Osteocyte (in vitro differentiated cells): Measurements from ENCODE around the gene CCL4. TPM values are rescaled to one million over a fixed set of nuclear protein-coding genes. Genes with fewer than 3 reads are reported as not detected.
"Not testable (repeated sequence)": the region's sequence is repeated elsewhere in the genome, so short reads cannot be mapped to it uniquely, and the experiment has no call there.

Source experiments
- DNase-seq: peaks from one replicate; pipeline ENCODE4 v3.0.0; 2021; ENCODE audit warnings: mixed read lengths; ENCODE audit not compliant: unreplicated experiment; ENCODE audit errors: extremely low spot score
- H3K27ac Mint-ChIP-seq: one replicate; pipeline ENCODE4 v1.8.0; 2021; ENCODE audit warnings: mild to moderate bottlenecking, mixed read lengths; ENCODE audit not compliant: unreplicated experiment
- H3K27me3 Mint-ChIP-seq: one replicate; pipeline ENCODE4 v1.8.0; 2021; ENCODE audit warnings: mixed read lengths; ENCODE audit not compliant: unreplicated experiment
- H3K36me3 Mint-ChIP-seq: one replicate; pipeline ENCODE4 v1.8.0; 2021; ENCODE audit warnings: mixed read lengths; ENCODE audit not compliant: unreplicated experiment
- H3K4me1 Mint-ChIP-seq: one replicate; pipeline ENCODE4 v1.8.0; 2021; ENCODE audit warnings: mixed read lengths; ENCODE audit not compliant: unreplicated experiment
- H3K4me3 Mint-ChIP-seq: one replicate; pipeline ENCODE4 v1.8.0; 2021; ENCODE audit warnings: mild to moderate bottlenecking, moderate library complexity, mixed read lengths; ENCODE audit not compliant: unreplicated experiment
- H3K9me3 Mint-ChIP-seq: one replicate; pipeline ENCODE4 v1.8.0; 2021; ENCODE audit warnings: mixed read lengths; ENCODE audit not compliant: unreplicated experiment
- CTCF ChIP-seq: fragments of 200-600 bp; sonication (generic); IDR thresholded peaks from 2 replicates; pipeline ENCODE4 v1.5.0; 2021; ENCODE audit warnings: antibody characterized with exemption, mild to moderate bottlenecking, moderate library complexity
- total RNA-seq: library from RNA; stranded (reverse); gene quantifications from 2 replicates; pipeline ENCODE4 v1.2.1, GENCODE V29; 2021

CCL4 gene
- total RNA-seq, 1 donor from 2014 or later, result not detected

- H3K27me3 Mint-ChIP-seq, result no peaks in the 10 kb centered on the region
- H3K4me1 Mint-ChIP-seq, result no peaks in the 10 kb centered on the region
- no peak for TF ChIP-seq CTCF
- no peak overlapping the region for H3K4me3 Mint-ChIP-seq
- H3K36me3 Mint-ChIP-seq, result no peaks in the 10 kb centered on the region
- H3K27ac Mint-ChIP-seq, result no peak overlapping the region
- H3K9me3 Mint-ChIP-seq, result no peaks in the 10 kb centered on the region
- DNase-seq, result no peak
These were observed 14.1 kb downstream of the CCL4 start for GRCh38 chr17:36117505-36118382.

GRCh38 chr17:36118477-36119353, 15.1 kb downstream of the CCL4 start:
- DNase-seq, result no peak
- TF ChIP-seq CTCF, result no peak
- H3K27me3 Mint-ChIP-seq, result no peaks in the 10 kb centered on the region
- no peak overlapping the region for H3K4me3 Mint-ChIP-seq
- no peaks in the 10 kb centered on the region for H3K9me3 Mint-ChIP-seq
- H3K36me3 Mint-ChIP-seq, result no peaks in the 10 kb centered on the region
- no peaks in the 10 kb centered on the region for H3K4me1 Mint-ChIP-seq
- H3K27ac Mint-ChIP-seq, result no peak overlapping the region

GRCh38 chr17:36120221-36120620, 16.6 kb downstream of the CCL4 start:
- TF ChIP-seq CTCF, result no peak
- DNase-seq, result no peak
- Mint-ChIP-seq H3K27ac (no peak overlapping the region), H3K9me3 (no peaks in the 10 kb centered on the region), H3K4me3 (no peak overlapping the region), H3K4me1 (no peaks in the 10 kb centered on the region), H3K27me3 (no peaks in the 10 kb centered on the region), H3K36me3 (no peaks in the 10 kb centered on the region)

GRCh38 chr17:36121099-36121498, 17.5 kb downstream of the CCL4 start:
- not testable (repeated sequence) for DNase-seq, H3K9me3 Mint-ChIP-seq, H3K4me3 Mint-ChIP-seq

GRCh38 chr17:36123431-36123830, 19.8 kb downstream of the CCL4 start:
- no peak for DNase-seq
- Mint-ChIP-seq H3K27me3 (no peaks in the 10 kb centered on the region), H3K27ac (no peak overlapping the region), H3K4me1 (no peaks in the 10 kb centered on the region), H3K36me3 (no peaks in the 10 kb centered on the region), H3K4me3 (no peak overlapping the region), H3K9me3 (no peaks in the 10 kb centered on the region)
- TF ChIP-seq CTCF, result no peak

More at GRCh38 chr17:36121099-36121498, 17.5 kb downstream of the CCL4 start:
- not testable (repeated sequence) for H3K36me3 Mint-ChIP-seq, H3K27ac Mint-ChIP-seq, H3K27me3 Mint-ChIP-seq, H3K4me1 Mint-ChIP-seq
